Measurements from ENCODE around the gene FAM76B.
A peak's percentile ranks its signal among the peaks of the same experiment; 100 is the strongest.

Gene FAM76B

GRCh38 chr11:95792200-95792599 lies 2.6 kb upstream of the FAM76B start:
- no peak for DNase-seq (ENCODE audit: low spot score)

- no peak for DNase-seq (ENCODE audit: low spot score)
These were observed 2.1 kb upstream of the FAM76B start for GRCh38 chr11:95791709-95792033.

- DNase-seq (ENCODE audit: low spot score), result peak; percentile 53
These were observed 1.5 kb upstream of the FAM76B start for GRCh38 chr11:95790933-95791708.

- peak; percentile 98 for DNase-seq (ENCODE audit: low spot score)
These were observed 746 bp upstream of the FAM76B start, which contains the start of gene CEP57 for GRCh38 chr11:95790123-95790932. Gene CEP57, plus strand, starts transcription at chr11:95790498. Its CDS starts 201 bp downstream, at chr11:95790699.

GRCh38 chr11:95788921-95789505 lies 569 bp downstream of the FAM76B start:
- peak; percentile 20 for DNase-seq (ENCODE audit: low spot score)

GRCh38 chr11:95780544-95780943 lies 9.0 kb downstream of the FAM76B start:
- DNase-seq (ENCODE audit: low spot score), result no peak

GRCh38 chr11:95778699-95779098 lies 10.9 kb downstream of the FAM76B start:
- DNase-seq (ENCODE audit: low spot score), result no peak

GRCh38 chr11:95776859-95777258 lies 12.7 kb downstream of the FAM76B start:
- DNase-seq (ENCODE audit: low spot score), result no peak

- no peak for DNase-seq (ENCODE audit: low spot score)
These were observed 21.1 kb downstream of the FAM76B start for GRCh38 chr11:95768521-95768920.

- no peak for DNase-seq (ENCODE audit: low spot score)
These were observed 22.1 kb downstream of the FAM76B start for GRCh38 chr11:95767498-95767897.

- DNase-seq (ENCODE audit: low spot score), result no peak
These were observed 22.9 kb downstream of the FAM76B start for GRCh38 chr11:95766701-95767100.

GRCh38 chr11:95764267-95764898 lies 25.2 kb downstream of the FAM76B start:
- peak; percentile 47 for DNase-seq (ENCODE audit: low spot score)

GRCh38 chr11:95762534-95762933 lies 27.0 kb downstream of the FAM76B start:
- DNase-seq (ENCODE audit: low spot score), result no peak

- no peak for DNase-seq (ENCODE audit: low spot score)
These were observed 28.6 kb downstream of the FAM76B start for GRCh38 chr11:95760941-95761340.

GRCh38 chr11:95751515-95751914 lies 38.1 kb downstream of the FAM76B start:
- no peak for DNase-seq (ENCODE audit: low spot score)

- no peak for DNase-seq (ENCODE audit: low spot score)
These were observed 39.5 kb downstream of the FAM76B start for GRCh38 chr11:95750101-95750500.

GRCh38 chr11:95739108-95739938 lies 50.3 kb downstream of the FAM76B start:
- DNase-seq (ENCODE audit: low spot score), result no peak

- DNase-seq (ENCODE audit: low spot score), result no peak
These were observed 52.8 kb downstream of the FAM76B start for GRCh38 chr11:95736809-95737208.

- DNase-seq (ENCODE audit: low spot score), result no peak
These were observed 53.2 kb downstream of the FAM76B start for GRCh38 chr11:95736355-95736754.

- DNase-seq (ENCODE audit: low spot score), result no peak
These were observed 55.5 kb downstream of the FAM76B start for GRCh38 chr11:95734009-95734572.

- DNase-seq (ENCODE audit: low spot score), result no peak
These were observed 56.5 kb downstream of the FAM76B start for GRCh38 chr11:95732930-95733602.
